Measurements from ENCODE around the gene TANGO2.
"Not testable (repeated sequence)": the region's sequence is repeated elsewhere in the genome, so short reads cannot be mapped to it uniquely, and the experiment has no call there.

The TANGO2 gene

DNA sequence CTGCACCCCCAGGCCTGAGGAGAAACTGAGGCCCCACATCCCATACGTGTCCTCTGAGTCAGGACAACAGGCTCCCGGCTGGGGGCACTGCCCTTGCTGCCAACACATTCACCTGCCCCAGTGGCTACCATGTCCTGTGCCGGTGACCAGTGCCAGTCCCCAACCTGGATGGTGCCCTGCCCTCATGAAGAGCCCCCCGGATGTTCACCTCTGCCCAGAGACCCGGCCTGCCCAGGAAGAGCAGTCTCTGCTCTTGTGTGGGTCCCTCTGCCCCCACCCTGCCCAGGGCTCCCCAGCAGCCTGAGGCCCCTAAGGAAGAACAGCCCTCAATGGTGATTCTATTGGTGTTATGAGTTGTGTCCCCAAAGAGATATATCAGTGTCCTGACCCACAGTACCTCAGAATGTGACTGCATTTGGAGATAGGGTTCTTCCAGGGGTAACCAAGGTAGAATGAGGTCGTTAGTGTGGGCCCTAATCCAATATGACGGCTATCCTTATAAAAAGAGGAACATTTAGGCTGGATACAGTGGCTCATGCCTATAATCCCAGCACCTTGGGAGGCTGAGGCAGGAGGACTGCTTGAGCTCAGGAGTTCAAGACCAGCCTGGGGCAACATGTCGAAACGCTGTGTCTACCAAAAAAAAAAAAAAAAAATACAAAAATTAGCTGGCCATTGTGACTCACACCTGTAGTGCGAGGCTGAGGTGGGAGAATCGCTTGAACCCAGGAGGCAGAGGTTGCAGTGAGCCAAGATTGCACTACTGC lies 45.9 kb downstream of the TANGO2 start:
- TF ChIP-seq, protein P1, sequence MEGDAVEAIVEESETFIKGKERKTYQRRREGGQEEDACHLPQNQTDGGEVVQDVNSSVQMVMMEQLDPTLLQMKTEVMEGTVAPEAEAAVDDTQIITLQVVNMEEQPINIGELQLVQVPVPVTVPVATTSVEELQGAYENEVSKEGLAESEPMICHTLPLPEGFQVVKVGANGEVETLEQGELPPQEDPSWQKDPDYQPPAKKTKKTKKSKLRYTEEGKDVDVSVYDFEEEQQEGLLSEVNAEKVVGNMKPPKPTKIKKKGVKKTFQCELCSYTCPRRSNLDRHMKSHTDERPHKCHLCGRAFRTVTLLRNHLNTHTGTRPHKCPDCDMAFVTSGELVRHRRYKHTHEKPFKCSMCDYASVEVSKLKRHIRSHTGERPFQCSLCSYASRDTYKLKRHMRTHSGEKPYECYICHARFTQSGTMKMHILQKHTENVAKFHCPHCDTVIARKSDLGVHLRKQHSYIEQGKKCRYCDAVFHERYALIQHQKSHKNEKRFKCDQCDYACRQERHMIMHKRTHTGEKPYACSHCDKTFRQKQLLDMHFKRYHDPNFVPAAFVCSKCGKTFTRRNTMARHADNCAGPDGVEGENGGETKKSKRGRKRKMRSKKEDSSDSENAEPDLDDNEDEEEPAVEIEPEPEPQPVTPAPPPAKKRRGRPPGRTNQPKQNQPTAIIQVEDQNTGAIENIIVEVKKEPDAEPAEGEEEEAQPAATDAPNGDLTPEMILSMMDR (IDR thresholded peaks at IDR 0.05; ENCODE audit: low read depth, low read length, missing control alignments): no peak
- in situ Hi-C loops (cut with HindIII; ENCODE audit: low sequenced_read_pairs): no loop called here
- DNase-seq (ENCODE audit: low read depth): no peak
- no peak overlapping the region for H3K4me3 ChIP-seq (ENCODE audit: low read depth, low read length)

DNA sequence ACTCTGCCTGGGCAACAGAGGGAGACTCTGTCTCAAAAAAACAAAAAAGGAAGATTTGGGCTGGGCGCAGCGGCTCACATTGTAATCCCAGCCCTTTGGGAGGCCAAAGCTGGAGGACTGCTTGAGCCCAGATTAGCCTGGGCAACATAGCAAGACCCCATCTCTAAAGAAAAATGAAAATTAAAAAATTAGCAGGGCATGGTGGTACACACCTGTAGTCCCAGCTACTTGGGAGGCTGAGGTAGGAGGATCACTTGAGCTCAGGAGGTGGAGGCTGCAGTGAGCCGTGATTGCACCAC lies 46.4 kb downstream of the TANGO2 start:
- in situ Hi-C loops (cut with HindIII; ENCODE audit: low sequenced_read_pairs); DNase-seq (ENCODE audit: low read depth); H3K4me3 ChIP-seq (ENCODE audit: low read depth, low read length): not testable (repeated sequence)

DNA sequence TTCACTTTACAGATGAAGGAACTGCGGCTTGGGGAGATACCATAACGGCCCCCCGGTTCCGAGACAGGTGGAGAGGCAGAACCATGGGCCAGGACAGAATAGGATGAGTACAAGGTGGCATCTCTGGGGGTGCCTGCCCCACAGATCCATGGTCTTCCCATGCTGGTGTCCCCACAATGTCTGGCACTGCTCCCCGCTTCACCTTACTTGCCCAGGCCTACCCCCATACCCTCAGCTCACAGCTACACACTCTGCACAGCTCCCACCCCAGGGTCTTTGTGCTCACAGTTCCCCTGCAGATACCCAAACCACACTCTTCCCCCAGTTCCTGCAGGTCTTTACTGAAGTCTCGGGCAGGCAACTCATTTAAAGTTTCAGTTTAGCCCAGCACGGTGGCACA lies 47.7 kb downstream of the TANGO2 start:
- no peak overlapping the region for H3K4me3 ChIP-seq (ENCODE audit: low read depth, low read length)
- in situ Hi-C loops (cut with HindIII; ENCODE audit: low sequenced_read_pairs): no loop called here
- TF ChIP-seq, protein P1 (IDR thresholded peaks at IDR 0.05; ENCODE audit: low read depth, low read length, missing control alignments): no peak
- no peak for DNase-seq (ENCODE audit: low read depth)

DNA sequence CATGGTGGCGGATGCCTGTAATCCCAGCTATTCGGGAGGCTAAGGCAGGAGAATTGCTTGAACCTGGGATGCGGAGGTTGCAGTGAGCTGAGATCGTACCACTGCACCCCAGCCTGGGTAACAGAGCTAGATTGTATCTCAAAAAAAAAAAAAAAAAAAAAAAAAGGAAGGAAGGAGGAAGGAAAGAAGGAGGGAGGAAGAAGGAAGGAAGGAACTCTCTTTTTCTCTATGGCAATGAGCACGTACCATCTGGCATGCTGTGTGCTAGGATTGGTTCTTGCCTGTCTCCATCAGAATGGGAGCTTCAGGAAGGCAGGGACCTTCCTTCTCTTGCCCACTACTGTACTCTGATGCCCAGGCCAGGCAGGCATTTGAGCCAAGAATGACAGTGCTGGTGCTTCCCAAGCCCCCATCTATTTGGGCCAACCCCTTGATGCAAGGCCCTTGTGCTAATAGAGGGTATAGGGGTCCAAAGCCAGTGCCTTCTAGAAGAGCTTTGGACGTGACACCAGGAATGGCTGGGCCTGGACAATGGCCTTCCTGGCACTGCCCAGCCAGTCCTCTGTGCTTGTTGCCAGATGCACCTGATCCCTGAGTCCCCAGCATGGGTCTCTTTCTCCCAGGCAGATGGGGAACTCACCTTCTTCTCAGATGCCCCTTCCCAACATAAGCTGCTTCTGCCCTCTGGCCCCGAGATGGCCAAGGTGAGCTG lies 48.6 kb downstream of the TANGO2 start:
- no peak overlapping the region for H3K4me3 ChIP-seq (ENCODE audit: low read depth, low read length)
- DNase-seq (ENCODE audit: low read depth): no peak
- in situ Hi-C loops (cut with HindIII; ENCODE audit: low sequenced_read_pairs): no loop called here
- TF ChIP-seq, protein P1 (IDR thresholded peaks at IDR 0.05; ENCODE audit: low read depth, low read length, missing control alignments): no peak

DNA sequence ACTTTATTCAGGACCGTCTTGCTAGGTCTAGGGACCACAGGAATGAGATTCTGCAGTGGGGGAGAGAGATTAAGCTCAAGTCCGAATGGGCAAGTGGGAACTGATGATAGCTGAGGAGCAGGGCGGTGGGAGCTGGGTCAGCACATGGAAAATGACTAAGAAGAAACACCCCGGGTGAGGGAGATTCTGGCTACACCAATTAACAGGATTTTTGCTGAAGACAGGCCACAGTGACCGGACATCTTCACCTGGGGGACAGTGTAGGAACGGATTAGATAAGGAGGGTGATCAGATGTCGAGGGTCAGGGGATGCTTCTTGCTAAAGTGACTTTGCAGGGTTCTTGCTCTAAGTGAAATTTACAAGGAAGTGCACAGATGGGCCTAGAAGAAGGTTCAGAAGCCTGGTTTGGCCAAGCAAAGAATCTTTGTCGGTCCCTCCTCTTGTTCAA lies 50.6 kb downstream of the TANGO2 start:
- in situ Hi-C loops (cut with HindIII; ENCODE audit: low sequenced_read_pairs): no loop called here
- TF ChIP-seq, protein P1 (IDR thresholded peaks at IDR 0.05; ENCODE audit: low read depth, low read length, missing control alignments): no peak
- no peak overlapping the region for H3K4me3 ChIP-seq (ENCODE audit: low read depth, low read length)
- DNase-seq (ENCODE audit: low read depth): no peak

DNA sequence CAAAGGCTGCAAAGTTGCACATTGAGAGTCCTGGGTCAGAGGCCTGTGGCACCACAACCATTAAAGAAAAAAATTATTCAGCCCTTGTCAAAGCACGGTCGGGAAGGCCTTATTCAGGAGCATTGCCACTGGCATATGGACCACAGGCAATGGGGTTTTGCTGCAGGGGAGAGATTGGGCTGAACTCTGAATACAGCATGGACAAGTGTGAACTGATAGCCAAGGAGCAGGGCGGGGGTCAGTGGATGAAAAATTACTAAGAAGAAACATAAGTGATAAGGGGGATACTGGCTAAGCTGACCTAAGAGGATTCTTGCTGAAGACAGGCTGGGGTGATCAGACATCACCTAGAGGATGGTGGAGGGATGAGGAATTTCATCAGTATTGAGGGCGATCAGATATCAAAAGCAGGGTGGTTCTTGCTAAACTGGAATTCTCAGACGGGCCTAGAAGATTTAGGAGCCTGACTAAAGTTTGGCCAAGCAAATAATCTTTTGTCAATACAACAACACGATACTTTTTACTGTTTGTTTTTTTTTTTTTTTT lies 55.8 kb downstream of the TANGO2 start:
- DNase-seq (ENCODE audit: low read depth): no peak
- in situ Hi-C loops (cut with HindIII; ENCODE audit: low sequenced_read_pairs): no loop called here
- no peak overlapping the region for H3K4me3 ChIP-seq (ENCODE audit: low read depth, low read length)
- TF ChIP-seq, protein P1 (IDR thresholded peaks at IDR 0.05; ENCODE audit: low read depth, low read length, missing control alignments): no peak

Data from astrocyte of the cerebellum (primary cell).